ENCODE data around the gene BCDIN3D.

- TF ChIP-seq POLR2AphosphoS5 (IDR thresholded peaks at IDR 0.05; ENCODE audit: low read length) (no peak), NKRF (conservative IDR thresholded peaks at IDR 0.05) (no peak), TCF3 (IDR thresholded peaks at IDR 0.05; ENCODE audit: borderline replicate concordance, insufficient read depth, low read depth, low read length) (no peak), MYC (IDR thresholded peaks at IDR 0.05; ENCODE audit: insufficient read depth, insufficient read length, insufficient replicate concordance, low read length, severe bottlenecking) (no peak)
- TF ChIP-seq, protein P1, sequence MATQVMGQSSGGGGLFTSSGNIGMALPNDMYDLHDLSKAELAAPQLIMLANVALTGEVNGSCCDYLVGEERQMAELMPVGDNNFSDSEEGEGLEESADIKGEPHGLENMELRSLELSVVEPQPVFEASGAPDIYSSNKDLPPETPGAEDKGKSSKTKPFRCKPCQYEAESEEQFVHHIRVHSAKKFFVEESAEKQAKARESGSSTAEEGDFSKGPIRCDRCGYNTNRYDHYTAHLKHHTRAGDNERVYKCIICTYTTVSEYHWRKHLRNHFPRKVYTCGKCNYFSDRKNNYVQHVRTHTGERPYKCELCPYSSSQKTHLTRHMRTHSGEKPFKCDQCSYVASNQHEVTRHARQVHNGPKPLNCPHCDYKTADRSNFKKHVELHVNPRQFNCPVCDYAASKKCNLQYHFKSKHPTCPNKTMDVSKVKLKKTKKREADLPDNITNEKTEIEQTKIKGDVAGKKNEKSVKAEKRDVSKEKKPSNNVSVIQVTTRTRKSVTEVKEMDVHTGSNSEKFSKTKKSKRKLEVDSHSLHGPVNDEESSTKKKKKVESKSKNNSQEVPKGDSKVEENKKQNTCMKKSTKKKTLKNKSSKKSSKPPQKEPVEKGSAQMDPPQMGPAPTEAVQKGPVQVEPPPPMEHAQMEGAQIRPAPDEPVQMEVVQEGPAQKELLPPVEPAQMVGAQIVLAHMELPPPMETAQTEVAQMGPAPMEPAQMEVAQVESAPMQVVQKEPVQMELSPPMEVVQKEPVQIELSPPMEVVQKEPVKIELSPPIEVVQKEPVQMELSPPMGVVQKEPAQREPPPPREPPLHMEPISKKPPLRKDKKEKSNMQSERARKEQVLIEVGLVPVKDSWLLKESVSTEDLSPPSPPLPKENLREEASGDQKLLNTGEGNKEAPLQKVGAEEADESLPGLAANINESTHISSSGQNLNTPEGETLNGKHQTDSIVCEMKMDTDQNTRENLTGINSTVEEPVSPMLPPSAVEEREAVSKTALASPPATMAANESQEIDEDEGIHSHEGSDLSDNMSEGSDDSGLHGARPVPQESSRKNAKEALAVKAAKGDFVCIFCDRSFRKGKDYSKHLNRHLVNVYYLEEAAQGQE (IDR thresholded peaks at IDR 0.05; ENCODE audit: low read depth, low read length) = no peak
- TF ChIP-seq, protein P2, sequence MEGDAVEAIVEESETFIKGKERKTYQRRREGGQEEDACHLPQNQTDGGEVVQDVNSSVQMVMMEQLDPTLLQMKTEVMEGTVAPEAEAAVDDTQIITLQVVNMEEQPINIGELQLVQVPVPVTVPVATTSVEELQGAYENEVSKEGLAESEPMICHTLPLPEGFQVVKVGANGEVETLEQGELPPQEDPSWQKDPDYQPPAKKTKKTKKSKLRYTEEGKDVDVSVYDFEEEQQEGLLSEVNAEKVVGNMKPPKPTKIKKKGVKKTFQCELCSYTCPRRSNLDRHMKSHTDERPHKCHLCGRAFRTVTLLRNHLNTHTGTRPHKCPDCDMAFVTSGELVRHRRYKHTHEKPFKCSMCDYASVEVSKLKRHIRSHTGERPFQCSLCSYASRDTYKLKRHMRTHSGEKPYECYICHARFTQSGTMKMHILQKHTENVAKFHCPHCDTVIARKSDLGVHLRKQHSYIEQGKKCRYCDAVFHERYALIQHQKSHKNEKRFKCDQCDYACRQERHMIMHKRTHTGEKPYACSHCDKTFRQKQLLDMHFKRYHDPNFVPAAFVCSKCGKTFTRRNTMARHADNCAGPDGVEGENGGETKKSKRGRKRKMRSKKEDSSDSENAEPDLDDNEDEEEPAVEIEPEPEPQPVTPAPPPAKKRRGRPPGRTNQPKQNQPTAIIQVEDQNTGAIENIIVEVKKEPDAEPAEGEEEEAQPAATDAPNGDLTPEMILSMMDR (IDR thresholded peaks at IDR 0.05 in 2 of 3, conservative IDR thresholded peaks at IDR 0.05 in 1 of 3; ENCODE audit: control insufficient read depth in 2 of 3, extremely low read depth in 1 of 3, insufficient read depth in 1 of 3, low read depth in 3 of 3, low read length in 3 of 3) = no peak
Measured at GRCh38 chr12:49823350-49823749, 19.6 kb downstream of the BCDIN3D start.
